ENCODE results near the gene ASTL.

- no peak for TF ChIP-seq TAF1 (IDR thresholded peaks at IDR 0.05; ENCODE audit: low read depth)
- no peak for TF ChIP-seq REST (IDR thresholded peaks at IDR 0.05; ENCODE audit: low read depth)
- TF ChIP-seq FOXM1 (IDR thresholded peaks at IDR 0.05; ENCODE audit: borderline replicate concordance, low read depth) = no peak
- no peak for TF ChIP-seq ZBTB7A (IDR thresholded peaks at IDR 0.05; ENCODE audit: low read depth)
- TF ChIP-seq EP300 (IDR thresholded peaks at IDR 0.05; ENCODE audit: borderline replicate concordance) = no peak
- TF ChIP-seq YY1 (IDR thresholded peaks at IDR 0.05; ENCODE audit: low read depth) = no peak
- TF ChIP-seq TCF12 (IDR thresholded peaks at IDR 0.05; ENCODE audit: low read depth) = no peak
- no peak for TF ChIP-seq CREB1 (IDR thresholded peaks at IDR 0.05; ENCODE audit: low read depth)
- no peak for TF ChIP-seq USF1 (IDR thresholded peaks at IDR 0.05)
- no peak for TF ChIP-seq CEBPB (IDR thresholded peaks at IDR 0.05)
- no peak for TF ChIP-seq MAX (IDR thresholded peaks at IDR 0.05)
- TF ChIP-seq RAD21 (IDR thresholded peaks at IDR 0.05; ENCODE audit: low read depth) = no peak
- no peak for TF ChIP-seq TEAD4 (IDR thresholded peaks at IDR 0.05)
- TF ChIP-seq NFIC (IDR thresholded peaks at IDR 0.05) = no peak
Observed at GRCh38 chr2:96136129-96136720, 2.1 kb downstream of the ASTL start.
